H1 (cell line): ENCODE data around the gene RTN4IP1. TPM values are rescaled to one million over a fixed set of nuclear protein-coding genes. Genes with fewer than 3 reads are reported as not detected.

Experiments used
- CTCF ChIA-PET: fragments of 300-600 bp; sonication (Branson Sonifier 250); formaldehyde crosslinking; loops from one replicate; lab custom pipeline; 2021; ENCODE audit not compliant: partially characterized antibody; lab: Charles Lee
- POLR2A ChIA-PET: fragments of 300-600 bp; sonication (Branson Sonifier 250); formaldehyde crosslinking; loops from one replicate; lab custom pipeline; 2021; ENCODE audit warnings: inconsistent platforms; ENCODE audit not compliant: partially characterized antibody; lab: Charles Lee
- DNase-seq, 2 experiments: peaks; one replicate each; pipeline versions ENCODE4 v3.0.0 to v3.0.0-alpha.2; 2010 to 2022; ENCODE audit warnings: low spot score in 2 of 2, low read depth in 1 of 2, mixed read lengths in 1 of 2
- FAIRE-seq: peaks from 2 replicates; lab custom pipeline; 2011; peaks lifted over from hg19 to GRCh38; lab: Jason Lieb, UNC
- H2AFZ ChIP-seq: 2 replicates; pipeline ENCODE4 v1.8.1; 2012; ENCODE audit warnings: low read length, inconsistent platforms
- H2AK5ac ChIP-seq: 2 replicates; pipeline ENCODE4 v1.6.1; 2013; ENCODE audit warnings: low read depth, low read length
- H2BK120ac ChIP-seq: replicated peaks from 2 replicates; pipeline ENCODE3; 2013; ENCODE audit warnings: low read depth, low read length, inconsistent platforms
- H2BK12ac ChIP-seq: 2 replicates; pipeline ENCODE4 v1.6.1; 2013; ENCODE audit warnings: low read depth, low read length
- H2BK15ac ChIP-seq: 2 replicates; pipeline ENCODE4 v1.6.1; 2013; ENCODE audit warnings: low read length
- H2BK20ac ChIP-seq: 2 replicates; pipeline ENCODE4 v1.6.1; 2013; ENCODE audit warnings: low read length
- H2BK5ac ChIP-seq: 2 replicates; pipeline ENCODE4 v1.6.1; 2013; ENCODE audit warnings: low read depth, low read length
- H3K14ac ChIP-seq: 2 replicates; pipeline ENCODE4 v1.6.1; 2013; ENCODE audit warnings: inconsistent platforms; ENCODE audit not compliant: insufficient read length
- H3K18ac ChIP-seq: 2 replicates; pipeline ENCODE4 v1.6.1; 2013; ENCODE audit warnings: low read length; ENCODE audit errors: extremely low read depth
- H3K23ac ChIP-seq: 2 replicates; pipeline ENCODE4 v1.6.1; 2013; ENCODE audit warnings: inconsistent platforms; ENCODE audit not compliant: insufficient read length
- H3K23me2 ChIP-seq: 2 replicates; pipeline ENCODE4 v1.6.1; 2013; ENCODE audit warnings: low read depth, low read length
- H3K27ac ChIP-seq: 2 replicates; pipeline ENCODE4 v1.6.1; 2011; ENCODE audit warnings: low read depth, low read length, inconsistent platforms
- H3K27me3 ChIP-seq, 4 experiments: replicated peaks in 1 of 4; 1 replicate in 1 of 4; 2 replicates in 3 of 4; pipeline versions ENCODE4 v1.6.1 to v1.8.1; 2011 to 2013; ENCODE audit warnings: low read length in 3 of 4, mild to moderate bottlenecking in 3 of 4, inconsistent platforms in 2 of 4, mixed read lengths in 2 of 4, moderate library complexity in 1 of 4; ENCODE audit not compliant: control insufficient read depth in 3 of 4, insufficient read depth in 3 of 4; ENCODE audit errors: extremely low read depth in 1 of 4
- H3K36me3 ChIP-seq, 4 experiments: 2 replicates each; pipeline versions ENCODE4 v1.6.1 to v1.8.1; 2011 to 2013; ENCODE audit warnings: mild to moderate bottlenecking in 4 of 4, low read length in 3 of 4, moderate library complexity in 2 of 4, control low read depth in 1 of 4, inconsistent platforms in 1 of 4; ENCODE audit not compliant: insufficient read depth in 4 of 4, control insufficient read depth in 2 of 4
- H3K4ac ChIP-seq: replicated peaks from 2 replicates; pipeline ENCODE3; 2013; ENCODE audit warnings: low read length, low read depth, mixed read lengths, inconsistent platforms; ENCODE audit not compliant: insufficient read length
- H3K4me1 ChIP-seq, 4 experiments: replicated peaks in 1 of 4; 1 replicate in 1 of 4; 2 replicates in 3 of 4; pipeline versions ENCODE4 v1.6.1 to v1.8.1; 2011 to 2013; ENCODE audit warnings: low read length in 3 of 4, inconsistent platforms in 2 of 4, mixed read lengths in 1 of 4; ENCODE audit not compliant: insufficient read depth in 4 of 4, control insufficient read depth in 3 of 4
- H3K4me2 ChIP-seq, 2 experiments: 2 replicates each; pipeline versions ENCODE4 v1.6.1 to v1.8.1; 2011 to 2013; ENCODE audit warnings: low read depth in 2 of 2, low read length in 2 of 2, control low read depth in 1 of 2, inconsistent platforms in 1 of 2, mild to moderate bottlenecking in 1 of 2; ENCODE audit not compliant: insufficient read depth in 1 of 2
- H3K4me3 ChIP-seq, 4 experiments: fragments of 200-600, 300-600 bp in 1 of 4; sonication (generic), shearing (Covaris generic), sonication (Bioruptor Twin) in 1 of 4; 2 replicates each; pipeline versions ENCODE4 v1.5.1 to v1.8.1; 2011 to 2016; ENCODE audit warnings: low read length in 4 of 4, low read depth in 3 of 4, control low read depth in 2 of 4, inconsistent platforms in 2 of 4, mild to moderate bottlenecking in 2 of 4, mixed read lengths in 1 of 4, moderate library complexity in 1 of 4; ENCODE audit not compliant: insufficient read depth in 2 of 4; ENCODE audit errors: extremely low read depth in 1 of 4
- H3K56ac ChIP-seq: replicated peaks from 2 replicates; pipeline ENCODE3; 2013; ENCODE audit warnings: low read depth, mild to moderate bottlenecking, mixed read lengths, low read length, inconsistent platforms; ENCODE audit not compliant: insufficient read length
- H3K79me1 ChIP-seq: 2 replicates; pipeline ENCODE4 v1.6.1; 2013; ENCODE audit warnings: low read depth, low read length, control low read depth
- H3K79me2 ChIP-seq, 2 experiments: 2 replicates each; pipeline versions ENCODE4 v1.6.1 to v1.8.1; 2012 to 2013; ENCODE audit warnings: low read length in 2 of 2, mild to moderate bottlenecking in 2 of 2, inconsistent platforms in 1 of 2; ENCODE audit not compliant: insufficient read depth in 2 of 2, control insufficient read depth in 1 of 2
- H3K9ac ChIP-seq, 4 experiments: replicated peaks in 1 of 4; 1 replicate in 1 of 4; 2 replicates in 3 of 4; pipeline versions ENCODE4 v1.6.1 to v1.8.1; 2011 to 2013; ENCODE audit warnings: low read depth in 3 of 4, low read length in 3 of 4, control low read depth in 2 of 4, mild to moderate bottlenecking in 2 of 4, moderate library complexity in 2 of 4, inconsistent platforms in 1 of 4; ENCODE audit errors: extremely low read depth in 1 of 4
- H3K9me3 ChIP-seq, 2 experiments: 2 replicates each; pipeline versions ENCODE4 v1.6.1 to v1.8.1; 2012 to 2013; ENCODE audit warnings: mild to moderate bottlenecking in 2 of 2, moderate library complexity in 2 of 2, control low read depth in 1 of 2, inconsistent platforms in 1 of 2, low read depth in 1 of 2, low read length in 1 of 2, mixed read lengths in 1 of 2; ENCODE audit not compliant: insufficient read depth in 2 of 2
- H4K20me1 ChIP-seq, 2 experiments: replicated peaks in 1 of 2; 2 replicates each; pipeline versions ENCODE3 to v1.8.1; 2011 to 2013; ENCODE audit warnings: inconsistent platforms in 2 of 2, low read length in 2 of 2, mild to moderate bottlenecking in 1 of 2; ENCODE audit not compliant: insufficient read depth in 2 of 2, control insufficient read depth in 1 of 2
- H4K5ac ChIP-seq: 2 replicates; pipeline ENCODE4 v1.6.1; 2013; ENCODE audit warnings: low read length, low read depth, mixed read lengths, inconsistent platforms; ENCODE audit not compliant: insufficient read length
- H4K8ac ChIP-seq: 2 replicates; pipeline ENCODE4 v1.8.0; 2013; ENCODE audit warnings: mild to moderate bottlenecking, moderate library complexity, low read length, inconsistent platforms; ENCODE audit not compliant: insufficient read depth; ENCODE audit errors: extremely low read depth
- H4K91ac ChIP-seq: replicated peaks from 2 replicates; pipeline ENCODE3; 2013; ENCODE audit warnings: low read length, mixed read lengths, inconsistent platforms; ENCODE audit not compliant: insufficient read length
- EZH2 ChIP-seq: fragments of 200-600 bp; sonication (generic); IDR thresholded peaks from 2 replicates; pipeline ENCODE4 v1.7.1; 2012; ENCODE audit warnings: low read depth, mild to moderate bottlenecking, moderate library complexity, low read length, inconsistent platforms; ENCODE audit not compliant: severe bottlenecking
- KDM5A ChIP-seq: fragments of 200-600 bp; IDR thresholded peaks from 2 replicates; pipeline ENCODE4 v1.7.1; 2012; ENCODE audit warnings: mild to moderate bottlenecking, low read length, inconsistent platforms, mixed read lengths
- POLR2A ChIP-seq, 2 experiments: IDR thresholded peaks; 1 replicate in 1 of 2; 2 replicates in 1 of 2; pipeline ENCODE4 v1.6.1; 2011; ENCODE audit warnings: low read depth in 2 of 2, low read length in 2 of 2, mild to moderate bottlenecking in 2 of 2; ENCODE audit errors: control extremely low read depth in 1 of 2
- RAD21 ChIP-seq, 2 experiments: IDR thresholded peaks in 1 of 2; conservative IDR thresholded peaks in 1 of 2; 2 replicates each; pipeline ENCODE4 v1.6.1; 2011; ENCODE audit warnings: low read depth in 2 of 2, low read length in 2 of 2, improper control_type of control experiment in 1 of 2, inconsistent platforms in 1 of 2, mild to moderate bottlenecking in 1 of 2, moderate library complexity in 1 of 2
- RFX5 ChIP-seq: IDR thresholded peaks from 2 replicates; pipeline ENCODE4 v1.6.1; 2011; ENCODE audit warnings: low read depth, low read length, improper control_type of control experiment, borderline replicate concordance
- SIX5 ChIP-seq: IDR thresholded peaks from 2 replicates; pipeline ENCODE4 v1.6.1; 2011; ENCODE audit warnings: mild to moderate bottlenecking, low read depth, low read length
- SP1 ChIP-seq: IDR thresholded peaks from 2 replicates; pipeline ENCODE4 v1.6.1; 2011; ENCODE audit warnings: low read depth, low read length
- SP4 ChIP-seq: IDR thresholded peaks from 2 replicates; pipeline ENCODE4 v1.6.1; 2012; ENCODE audit warnings: low read length, inconsistent platforms
- SUZ12 ChIP-seq: fragments of 200-600 bp; sonication (generic); IDR thresholded peaks from 2 replicates; pipeline ENCODE4 v1.6.1; 2012; ENCODE audit warnings: mild to moderate bottlenecking, inconsistent platforms, low read length, moderate library complexity, mixed read lengths
- YY1 ChIP-seq: IDR thresholded peaks from 2 replicates; pipeline ENCODE4 v1.6.1; 2011; ENCODE audit warnings: low read depth, mild to moderate bottlenecking, low read length
- WGBS, 2 experiments: shearing (Covaris generic) in 1 of 2; methylation state at CpG; one replicate each; pipeline versions ENCODE4 v1.1.6 to v1.1.7; 2013 to 2015; ENCODE audit warnings: low lambda C conversion rate in 2 of 2, mixed read lengths in 2 of 2, inconsistent platforms in 1 of 2, low coverage in 1 of 2, missing lambda C conversion rate in 1 of 2; ENCODE audit not compliant: insufficient replicate concordance in 2 of 2, insufficient coverage in 1 of 2, insufficient read length in 1 of 2; ENCODE audit errors: extremely low coverage in 1 of 2, missing lambda C conversion rate in 1 of 2; 5-methylcytosine and 5-hydroxymethylcytosine counted together
- polyA plus RNA-seq, 7 experiments: library from polyadenylated mRNA; depleted of rRNA in 3 of 7; stranded (reverse) in 5 of 7; unstranded in 2 of 7; fragments of >200 nt in 5 of 7; fragments of 200-250 nt in 2 of 7; gene quantifications; 1 replicate in 5 of 7; 2 replicates in 1 of 7; 4 replicates in 1 of 7; pipeline versions ENCODE4 v1.2.1 to v1.2.3, GENCODE V29; 2011 to 2013; ENCODE audit warnings: missing spikeins in 2 of 7, mixed read lengths in 2 of 7
- total RNA-seq: library from RNA; stranded (reverse); fragmentation: NEBNext Ultra II Directional; extraction: Animal tissue kit (Norgen Biotek cat#: 25700); gene quantifications from 2 replicates; pipeline ENCODE4 v1.2.1, GENCODE V29; 2021
- TF ChIP-seq, protein P1 (sequence below): IDR thresholded peaks from 2 replicates; pipeline ENCODE4 v1.6.1; 2011; ENCODE audit warnings: low read depth, mild to moderate bottlenecking, low read length; ENCODE audit not compliant: insufficient read depth

The RTN4IP1 gene
- total and polyA plus RNA-seq, 2 of the 8 experiments (the other 6 are each of a cell fraction or from before 2014, with no cell fraction given): 14.6 to 19.5 TPM

DNA sequence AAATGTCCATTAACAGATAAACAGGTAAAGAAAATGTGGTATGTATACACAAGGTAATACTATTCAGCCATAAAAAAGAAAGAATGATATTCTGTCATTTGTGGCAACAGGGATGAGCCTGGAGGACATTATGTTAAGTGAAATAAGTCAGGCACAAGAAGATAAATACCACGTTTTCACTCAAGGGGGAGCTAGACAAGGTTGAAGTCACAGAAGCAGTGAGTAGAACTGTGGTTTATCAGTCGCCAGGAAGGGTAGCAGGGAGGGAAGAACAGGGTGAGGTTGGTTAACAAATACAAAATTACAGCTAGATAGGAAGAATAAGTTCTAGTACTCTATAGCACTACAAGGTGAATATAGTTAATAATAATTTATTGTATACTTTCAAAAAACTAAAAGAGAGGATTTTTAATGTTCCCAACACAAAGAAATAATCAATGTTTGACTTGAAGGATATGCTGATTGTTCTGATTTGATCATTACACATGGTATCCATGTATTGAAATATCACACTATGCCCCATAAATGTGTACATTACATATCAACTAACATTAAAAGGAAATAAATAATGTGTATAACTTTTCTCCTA, 21.1 kb downstream of the RTN4IP1 start:
- no peak overlapping the region for H3K18ac ChIP-seq
- H3K23ac ChIP-seq: no peak overlapping the region
- no peak overlapping the region for H3K9ac ChIP-seq
- no peak overlapping the region for H3K4me2 ChIP-seq
- no peak overlapping the region for H2BK12ac ChIP-seq
- H3K23me2 ChIP-seq: no peaks in the 10 kb centered on the region
- no peak overlapping the region for H2BK5ac ChIP-seq
- no peak overlapping the region for H3K27ac ChIP-seq
- no peak overlapping the region for H2BK20ac ChIP-seq
- H2AK5ac ChIP-seq: no peak overlapping the region
- H2AFZ ChIP-seq: no peak overlapping the region
- POLR2A ChIA-PET: interaction anchor here (1.0 kb wide), 1 partner anchor 366 kb away, joined by 3 read pairs; the partner anchor contains the start of gene CD24
- no peak overlapping the region for H3K56ac ChIP-seq
- FAIRE-seq (peak; percentile 93), DNase-seq (no peak)
- H3K79me2 ChIP-seq: no peaks in the 10 kb centered on the region
- no peak overlapping the region for H3K4ac ChIP-seq
- no peak overlapping the region for H3K14ac ChIP-seq
- no peak overlapping the region for H4K5ac ChIP-seq
- H3K9me3 ChIP-seq: peaks cover 0 to 2% of the 10 kb centered on the region in 2 experiments; a peak in 1 of 4 replicates
- no peak overlapping the region for H2BK15ac ChIP-seq
- 24% methylated on average over 2 of the region's 2 CpGs; no CpG with 5 or more reads in 1 of the 2 experiments for WGBS, 2 experiments
- no peak overlapping the region for H4K91ac ChIP-seq
- no peak overlapping the region for H2BK120ac ChIP-seq
- no peaks in the 10 kb centered on the region for H3K79me1 ChIP-seq
- H4K20me1 ChIP-seq: no peaks in the 10 kb centered on the region
- H4K8ac ChIP-seq: no peak overlapping the region
- CTCF ChIA-PET: interaction anchor here (0.5 to 5.1 kb wide), 26 partner anchors 12 to 664 kb away, joined by 3 to 52 read pairs (median 3); no protein-coding TSS in a partner anchor
- H3K4me3 ChIP-seq: no peak overlapping the region
- peaks cover 0 to 9% (median 0%) of the 10 kb centered on the region in 4 experiments; a peak in 2 of 8 replicates for H3K36me3 ChIP-seq
- no peaks in the 10 kb centered on the region for H3K27me3 ChIP-seq
- peaks cover 2 to 8% (median 4%) of the 10 kb centered on the region in 4 experiments; a peak in 5 of 7 replicates for H3K4me1 ChIP-seq
- TF ChIP-seq KDM5A: no peak
- TF ChIP-seq POLR2A (IDR thresholded peaks at IDR 0.05; ENCODE audit: control extremely low read depth in 1 of 2, low read depth in 2 of 2, low read length in 2 of 2): no peak
- TF ChIP-seq SIX5: no peak
- peak; percentile 72 to 76 for TF ChIP-seq RAD21 (IDR thresholded peaks at IDR 0.05 in 1 of 2, conservative IDR thresholded peaks at IDR 0.05 in 1 of 2; ENCODE audit: low read depth in 2 of 2, low read length in 2 of 2)
- no peak for TF ChIP-seq SP4
- no peak for TF ChIP-seq EZH2
- no peak for TF ChIP-seq SUZ12
- TF ChIP-seq SP1: no peak
- no peak for TF ChIP-seq RFX5
- TF ChIP-seq, protein P1, sequence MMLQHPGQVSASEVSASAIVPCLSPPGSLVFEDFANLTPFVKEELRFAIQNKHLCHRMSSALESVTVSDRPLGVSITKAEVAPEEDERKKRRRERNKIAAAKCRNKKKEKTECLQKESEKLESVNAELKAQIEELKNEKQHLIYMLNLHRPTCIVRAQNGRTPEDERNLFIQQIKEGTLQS: no peak
- TF ChIP-seq YY1: no peak
